ENCODE results near the gene NUFIP1. TPM values are rescaled to one million over a fixed set of nuclear protein-coding genes. Genes with fewer than 3 reads are reported as not detected.

NUFIP1 gene
- total and polyA plus RNA-seq, 2 experiments from 2014 or later, result 7.7 to 23.9 TPM

- TF ChIP-seq STAT1 (IDR thresholded peaks at IDR 0.05; ENCODE audit: unreplicated experiment) (no peak), EZH2 (IDR thresholded peaks at IDR 0.05; ENCODE audit: low read depth, unreplicated experiment) (no peak), CREB1 (CRISPR knock-in tag; IDR thresholded peaks at IDR 0.05; ENCODE audit: low read depth) (no peak)
Measured at GRCh38 chr13:44908266-44908665, 81.0 kb downstream of the NUFIP1 start (continued).

GRCh38 chr13:44906713-44907112 is 82.6 kb downstream of the NUFIP1 start:
- H3K4me2 ChIP-seq, result no peak overlapping the region
- peaks cover 7% of the 10 kb centered on the region for H3K27me3 Mint-ChIP-seq (ENCODE audit: insufficient read depth, low read depth, poor library complexity)
- 0 out of 3 replicates have a peak, but pooled peaks cover 11% of the 10 kb centered on the region for H3K36me3 Mint-ChIP-seq (ENCODE audit: low read depth)
- TF ChIP-seq STAT1 (IDR thresholded peaks at IDR 0.05; ENCODE audit: unreplicated experiment) (no peak), ETS1 (IDR thresholded peaks at IDR 0.05) (no peak), CREB1 (CRISPR knock-in tag; IDR thresholded peaks at IDR 0.05; ENCODE audit: low read depth) (no peak), REST (IDR thresholded peaks at IDR 0.05; ENCODE audit: unreplicated experiment) (no peak), POLR2AphosphoS5 (IDR thresholded peaks at IDR 0.05; ENCODE audit: low read depth) (no peak), ZNF462 (CRISPR knock-in tag; IDR thresholded peaks at IDR 0.05) (no peak), ZNF331 (CRISPR knock-in tag; IDR thresholded peaks at IDR 0.05; ENCODE audit: low read depth) (no peak), ZNF114 (CRISPR knock-in tag; IDR thresholded peaks at IDR 0.05) (no peak), EZH2phosphoT487 (IDR thresholded peaks at IDR 0.05; ENCODE audit: unreplicated experiment) (no peak), NANOG (IDR thresholded peaks at IDR 0.05; ENCODE audit: borderline replicate concordance) (no peak), CTCF (conservative IDR thresholded peaks at IDR 0.05; ENCODE audit: low read depth in 2 of 2) (no peak), JUNB (IDR thresholded peaks at IDR 0.05; ENCODE audit: unreplicated experiment) (no peak), EZH2 (IDR thresholded peaks at IDR 0.05; ENCODE audit: low read depth, unreplicated experiment) (no peak)
- no peak overlapping the region for H3K27ac ChIP-seq (ENCODE audit: low read depth)
- H4K20me1 ChIP-seq (replicated peaks; ENCODE audit: insufficient read depth), result no peaks in the 10 kb centered on the region
- H3K4me1 ChIP-seq (ENCODE audit: insufficient read depth), result peaks cover 6% of the 10 kb centered on the region
- peaks cover 35% of the 10 kb centered on the region for H3K4me1 Mint-ChIP-seq
- peaks cover 18% of the 10 kb centered on the region for H3K9me3 Mint-ChIP-seq
- no peak overlapping the region for H3K27ac Mint-ChIP-seq
- peak overlapping the region; percentile 57 for H2AFZ ChIP-seq
- H3K9me2 ChIP-seq (ENCODE audit: insufficient read depth), result no peaks in the 10 kb centered on the region; the same call in 1 of the 2 replicates
- ATAC-seq (peak; percentile 60), DNase-seq (ENCODE audit: low spot score) (no peak)
- H3K4me3 ChIP-seq, result no peak overlapping the region
- no peaks in the 10 kb centered on the region for H3K79me2 ChIP-seq (replicated peaks; ENCODE audit: insufficient read depth)
- no peaks in the 10 kb centered on the region for H3K36me3 ChIP-seq (ENCODE audit: insufficient read depth)
- H3K4me3 Mint-ChIP-seq, result no peak overlapping the region
- no peaks in the 10 kb centered on the region for H3K27me3 ChIP-seq (ENCODE audit: insufficient read depth)
- no peaks in the 10 kb centered on the region for H3F3A ChIP-seq (replicated peaks; ENCODE audit: low read depth)
